HuH-7.5 (cell line): ENCODE measurements around the gene OLFML2B.

ENCODE experiments used
- DNase-seq: peaks from one replicate; pipeline ENCODE4 v3.0.0; 2011; ENCODE audit warnings: low spot score

OLFML2B gene

GRCh38 chr1:161945306-161946060, 78.2 kb downstream of the OLFML2B start:
- no peak for DNase-seq

DNA sequence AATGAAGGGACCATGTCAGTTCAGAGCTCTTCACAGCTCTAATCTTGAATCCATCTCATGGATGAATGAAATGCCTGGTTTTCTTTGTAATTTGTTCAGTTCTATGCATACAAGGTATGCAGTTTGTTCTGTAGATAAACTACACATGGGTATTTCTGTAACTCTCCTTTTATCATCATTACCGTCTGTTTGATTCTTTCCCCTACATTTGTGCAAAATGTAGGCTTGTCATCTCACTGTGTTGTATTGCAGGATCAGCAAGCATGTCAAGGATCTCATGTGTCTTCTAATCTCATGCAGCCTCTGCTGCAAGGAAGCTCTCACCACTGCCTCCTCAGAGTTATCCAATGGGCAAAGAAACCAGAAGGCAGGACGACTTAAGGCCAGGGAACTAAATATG, 79.3 kb downstream of the OLFML2B start:
- no peak for DNase-seq

DNA sequence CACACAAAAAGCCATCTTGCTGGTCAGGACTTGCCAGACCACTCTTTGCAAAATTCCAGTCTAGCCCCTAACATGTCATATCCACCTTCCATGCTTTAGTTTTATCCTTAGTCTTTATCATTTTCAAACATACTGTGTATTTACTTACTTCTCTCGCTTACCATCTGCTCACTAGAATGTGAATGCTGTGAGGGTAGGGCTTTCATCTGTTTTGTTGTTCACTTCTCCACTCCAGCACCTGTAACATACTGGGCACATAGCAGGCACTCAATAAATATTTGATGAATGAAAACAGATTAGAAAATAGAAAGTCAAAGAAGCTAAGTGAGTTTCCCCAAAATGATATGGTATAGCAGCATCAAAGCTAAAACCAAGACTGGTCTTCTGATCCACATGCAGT, 79.9 kb downstream of the OLFML2B start:
- DNase-seq: no peak

DNA sequence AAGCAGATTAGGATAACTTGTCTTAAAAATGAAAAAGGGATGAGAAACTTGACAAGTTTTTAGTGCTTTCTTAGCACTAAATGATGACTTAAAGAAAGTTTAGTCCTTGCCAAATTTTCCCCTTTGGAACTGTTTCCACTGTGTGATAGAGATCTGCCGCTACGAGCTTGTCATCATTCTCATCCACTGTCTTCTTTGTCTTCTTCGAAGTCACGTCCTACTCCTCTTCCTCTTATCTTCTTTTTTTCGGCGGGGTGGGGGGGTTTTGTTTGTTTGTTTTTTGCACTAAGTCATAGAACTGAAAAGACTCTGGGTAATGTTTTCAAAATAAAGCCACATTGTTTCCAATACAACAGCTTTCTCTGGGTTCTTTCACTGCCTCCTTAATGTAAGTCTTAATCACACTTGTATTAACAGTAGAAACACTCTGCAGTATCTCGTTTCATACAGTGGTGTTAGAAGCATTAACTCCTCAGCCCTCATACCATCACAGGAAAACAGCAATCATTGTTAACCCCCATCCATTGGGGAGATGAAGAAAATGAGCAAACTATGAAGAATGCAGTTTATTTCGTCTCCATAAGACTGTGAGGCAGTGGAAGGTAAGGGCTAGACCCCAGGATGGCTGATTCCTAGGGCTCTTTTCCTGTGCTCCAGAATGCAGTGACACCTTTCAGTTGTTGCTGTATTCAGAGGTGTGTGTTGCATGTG, 81.8 kb downstream of the OLFML2B start:
- no peak for DNase-seq

DNA sequence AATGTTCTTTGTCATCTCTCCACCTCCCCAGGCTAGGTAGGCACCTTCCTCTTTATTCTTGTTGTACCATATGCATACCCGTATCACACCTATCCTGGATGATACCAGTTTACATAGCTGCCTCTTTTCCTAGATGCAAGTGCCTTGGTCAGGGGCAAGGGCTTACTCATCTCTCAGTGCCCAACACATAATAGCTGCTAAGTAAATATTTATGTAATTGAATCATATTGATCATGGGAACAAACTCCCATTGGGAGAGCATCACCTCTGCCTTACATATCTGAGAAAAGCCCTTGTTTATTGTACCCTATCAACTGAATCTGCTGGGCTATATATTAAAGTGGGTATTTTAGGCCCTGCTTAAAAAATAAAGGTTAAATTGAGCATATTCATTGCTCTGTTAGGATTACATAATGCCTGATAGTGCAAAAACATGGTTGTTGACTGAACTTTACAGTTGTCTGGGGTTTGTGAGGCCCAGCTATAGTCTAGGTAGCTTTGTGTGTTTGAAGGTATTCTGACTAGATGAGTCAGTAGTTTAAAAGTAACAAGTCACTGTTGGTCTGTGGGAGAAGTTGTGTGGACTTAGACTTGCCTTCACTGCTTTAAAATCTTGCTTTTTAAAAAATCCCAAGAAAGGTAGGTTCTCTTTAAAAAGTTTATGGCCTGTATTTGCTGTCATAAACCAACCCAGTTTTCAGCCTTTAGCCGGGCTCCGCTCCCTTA, 82.6 kb downstream of the OLFML2B start:
- DNase-seq: no peak

DNA sequence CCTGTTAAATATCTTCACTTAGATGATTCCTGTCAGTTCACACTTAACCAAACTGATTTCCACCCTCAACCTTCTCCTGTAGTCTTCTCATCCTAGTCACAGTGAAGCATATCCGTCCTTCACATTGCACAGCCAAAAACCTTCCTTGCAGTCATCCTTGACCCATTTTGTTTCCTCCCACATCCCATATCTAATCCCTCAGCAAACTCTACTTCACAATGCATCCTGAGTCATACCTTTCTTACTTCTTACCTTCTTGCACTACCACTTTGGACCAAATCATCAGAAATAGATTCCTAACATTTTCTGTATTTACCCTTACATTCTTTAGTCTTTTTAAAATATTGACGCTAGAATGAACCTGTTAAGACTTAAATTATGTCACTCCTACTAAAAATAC, 86.9 kb downstream of the OLFML2B start:
- no peak for DNase-seq

- DNase-seq: no peak
Measured at GRCh38 chr1:161935264-161935663, 88.4 kb downstream of the OLFML2B start.

DNA sequence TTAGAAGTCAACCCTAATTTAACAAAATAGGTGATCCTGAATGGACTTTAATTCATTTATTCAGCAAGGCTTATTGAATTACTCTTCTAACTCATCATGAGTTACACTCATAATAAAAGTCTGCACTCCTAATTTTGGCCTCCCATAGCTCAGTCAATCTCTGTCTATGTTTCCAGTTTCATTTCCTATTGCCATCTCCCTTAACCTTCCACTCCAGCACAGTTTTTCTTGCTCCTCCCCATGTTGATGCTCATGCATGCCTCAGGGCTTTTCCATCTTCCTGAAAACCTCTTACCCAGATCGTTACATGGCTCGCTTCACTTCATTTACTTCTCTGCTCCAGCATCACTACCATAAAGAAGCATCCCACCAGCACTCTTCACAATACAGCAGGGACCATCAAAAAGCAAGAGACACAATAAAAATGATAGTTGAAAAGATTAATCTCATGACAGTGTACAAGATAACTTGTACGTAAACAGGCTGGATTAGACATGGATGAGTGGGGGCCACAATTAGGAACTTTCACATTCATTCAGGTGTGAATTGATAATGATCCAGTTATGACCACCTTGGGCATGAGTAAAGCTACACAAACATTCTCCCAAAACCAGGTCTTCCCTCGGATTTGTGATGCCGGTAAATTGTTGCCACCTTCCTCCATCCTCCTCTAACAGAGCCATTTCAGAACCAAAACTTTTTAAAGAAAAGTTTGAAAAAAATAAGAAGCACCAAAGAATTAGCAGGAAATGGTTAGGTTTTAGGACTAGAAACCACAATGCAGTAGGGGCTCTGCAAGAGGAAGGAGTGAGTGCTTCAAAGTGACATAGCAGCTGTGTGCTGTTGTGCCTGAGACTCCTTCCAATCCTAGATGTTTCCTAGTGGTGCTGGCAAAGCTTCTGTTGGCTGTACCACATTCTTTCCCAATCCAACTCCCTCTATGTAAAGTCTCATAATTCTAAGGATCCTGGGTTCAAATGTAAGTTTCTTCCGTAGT, 89.8 kb downstream of the OLFML2B start:
- DNase-seq: no peak
